Measurements from ENCODE around the gene TRIM68.

DNA sequence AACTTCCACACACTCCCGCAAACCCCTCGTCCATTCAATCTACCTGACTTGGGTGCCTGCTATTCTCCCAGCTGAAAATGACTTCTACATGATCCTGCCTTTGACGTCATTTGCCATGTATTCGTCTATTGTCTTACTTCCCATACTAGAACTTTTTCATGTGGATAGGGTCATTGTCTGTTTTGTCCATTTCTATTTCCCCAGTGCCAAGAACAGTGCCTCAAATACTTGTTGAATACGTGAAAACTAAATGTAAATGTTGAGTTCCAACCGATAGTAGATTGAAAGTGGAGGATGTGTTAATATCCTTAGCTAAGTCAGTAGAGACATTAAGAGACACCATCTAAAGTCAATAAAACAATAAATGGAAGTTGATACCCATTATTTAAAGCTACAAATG lies 935 bp downstream of the TRIM68 start:
- TF ChIP-seq CTCF (CRISPR knock-in tag; IDR thresholded peaks at IDR 0.05) (no peak), NFRKB (IDR thresholded peaks at IDR 0.05) (no peak), DNMT3B (CRISPR knock-in tag; conservative IDR thresholded peaks at IDR 0.05) (no peak), FOXJ3 (CRISPR knock-in tag; IDR thresholded peaks at IDR 0.05; ENCODE audit: borderline replicate concordance) (no peak), USF2 (IDR thresholded peaks at IDR 0.05; ENCODE audit: low read depth, low read length) (no peak), USF2 (CRISPR knock-in tag; IDR thresholded peaks at IDR 0.05; ENCODE audit: borderline replicate concordance) (no peak)
- TF ChIP-seq, protein P1, sequence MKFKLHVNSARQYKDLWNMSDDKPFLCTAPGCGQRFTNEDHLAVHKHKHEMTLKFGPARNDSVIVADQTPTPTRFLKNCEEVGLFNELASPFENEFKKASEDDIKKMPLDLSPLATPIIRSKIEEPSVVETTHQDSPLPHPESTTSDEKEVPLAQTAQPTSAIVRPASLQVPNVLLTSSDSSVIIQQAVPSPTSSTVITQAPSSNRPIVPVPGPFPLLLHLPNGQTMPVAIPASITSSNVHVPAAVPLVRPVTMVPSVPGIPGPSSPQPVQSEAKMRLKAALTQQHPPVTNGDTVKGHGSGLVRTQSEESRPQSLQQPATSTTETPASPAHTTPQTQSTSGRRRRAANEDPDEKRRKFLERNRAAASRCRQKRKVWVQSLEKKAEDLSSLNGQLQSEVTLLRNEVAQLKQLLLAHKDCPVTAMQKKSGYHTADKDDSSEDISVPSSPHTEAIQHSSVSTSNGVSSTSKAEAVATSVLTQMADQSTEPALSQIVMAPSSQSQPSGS (CRISPR knock-in tag; IDR thresholded peaks at IDR 0.05), result no peak

Data from HepG2 (cell line).